GM23338 (cell line): ENCODE results near the gene LPCAT3. TPM values are rescaled to one million over a fixed set of nuclear protein-coding genes. Genes with fewer than 3 reads are reported as not detected.

Source experiments
- ATAC-seq: fragments of 200-7000 bp; cut with Tn5 transposase; 3 replicates; pipeline ENCODE4 v1.9.1; 2020
- DNase-seq: peaks from one replicate; pipeline ENCODE4 v3.0.0-alpha.2; 2015; ENCODE audit warnings: low spot score
- H2AFZ ChIP-seq: fragments of 200-600 bp; sonication (generic); 2 replicates; pipeline ENCODE4 v1.8.0; 2016; ENCODE audit warnings: antibody characterized with exemption, mild to moderate bottlenecking, moderate library complexity
- H3F3A ChIP-seq: fragments of 200-600 bp; sonication (generic); replicated peaks from 2 replicates; pipeline ENCODE4 v1.8.0; 2017; ENCODE audit warnings: antibody characterized with exemption, mixed run types, low read depth
- H3K27ac ChIP-seq: fragments of 200-600 bp; sonication (generic); 2 replicates; pipeline ENCODE4 v1.6.1; 2016; ENCODE audit warnings: low read depth
- H3K27me3 ChIP-seq: fragments of 200-600 bp; sonication (generic); 2 replicates; pipeline ENCODE4 v1.8.0; 2016; ENCODE audit warnings: mild to moderate bottlenecking, mixed run types, moderate library complexity; ENCODE audit not compliant: insufficient read depth
- H3K36me3 ChIP-seq: fragments of 200-600 bp; sonication (generic); 2 replicates; pipeline ENCODE4 v1.8.0; 2016; ENCODE audit warnings: mild to moderate bottlenecking; ENCODE audit not compliant: insufficient read depth
- H3K4me1 ChIP-seq: fragments of 200-600 bp; sonication (generic); 2 replicates; pipeline ENCODE4 v1.8.0; 2016; ENCODE audit warnings: mild to moderate bottlenecking, moderate library complexity; ENCODE audit not compliant: insufficient read depth
- H3K4me2 ChIP-seq: fragments of 200-600 bp; sonication (generic); 2 replicates; pipeline ENCODE4 v1.7.1; 2017; ENCODE audit warnings: mixed run types
- H3K4me3 ChIP-seq: fragments of 200-600 bp; sonication (generic); 2 replicates; pipeline ENCODE4 v1.6.1; 2016; ENCODE audit warnings: mixed run types
- H3K79me2 ChIP-seq: fragments of 200-600 bp; sonication (generic); replicated peaks from 2 replicates; pipeline ENCODE4 v1.8.0; 2017; ENCODE audit warnings: mild to moderate bottlenecking; ENCODE audit not compliant: insufficient read depth
- H3K9me2 ChIP-seq: fragments of 200-600 bp; sonication (generic); 2 replicates; pipeline ENCODE4 v1.8.0; 2017; ENCODE audit not compliant: insufficient read depth
- H4K20me1 ChIP-seq: fragments of 200-600 bp; sonication (generic); replicated peaks from 2 replicates; pipeline ENCODE4 v1.8.0; 2017; ENCODE audit warnings: mild to moderate bottlenecking; ENCODE audit not compliant: insufficient read depth
- H3K27ac Mint-ChIP-seq: 2 replicates; pipeline ENCODE4 v1.8.0; 2020; ENCODE audit warnings: inconsistent platforms, mild to moderate bottlenecking, moderate library complexity, mixed read lengths
- H3K27me3 Mint-ChIP-seq: 3 replicates; pipeline ENCODE4 v1.8.0; 2022; ENCODE audit warnings: low read depth, mild to moderate bottlenecking, moderate library complexity, mixed read lengths, inconsistent platforms; ENCODE audit not compliant: insufficient read depth, poor library complexity
- H3K36me3 Mint-ChIP-seq: 3 replicates; pipeline ENCODE4 v1.8.0; 2021; ENCODE audit warnings: low read depth, mild to moderate bottlenecking, inconsistent platforms, moderate library complexity, mixed read lengths
- H3K4me1 Mint-ChIP-seq: 3 replicates; pipeline ENCODE4 v1.8.0; 2020; ENCODE audit warnings: mild to moderate bottlenecking, inconsistent platforms, mixed read lengths
- H3K4me3 Mint-ChIP-seq: 3 replicates; pipeline ENCODE4 v1.8.0; 2021; ENCODE audit warnings: moderate library complexity, mild to moderate bottlenecking, inconsistent platforms, mixed read lengths
- H3K9me3 Mint-ChIP-seq: 3 replicates; pipeline ENCODE4 v1.8.0; 2020; ENCODE audit warnings: moderate library complexity, mild to moderate bottlenecking, inconsistent platforms, mixed read lengths
- CTCF ChIP-seq, 2 experiments: fragments of 200-600 bp in 1 of 2; sonication (generic) in 1 of 2; conservative IDR thresholded peaks; 2 replicates each; pipeline versions ENCODE4 v1.5.1 to v1.6.1; 2016 to 2017; ENCODE audit warnings: antibody characterized with exemption in 2 of 2, low read depth in 2 of 2, mild to moderate bottlenecking in 2 of 2, moderate library complexity in 1 of 2
- STAT1 ChIP-seq: IDR thresholded peaks from one replicate; pipeline ENCODE4 v1.6.1; 2016; ENCODE audit warnings: antibody characterized with exemption; ENCODE audit not compliant: unreplicated experiment
- ZNF114 ChIP-seq: fragments of 250-450 bp; sonication (Bioruptor Pico); IDR thresholded peaks from 2 replicates; pipeline ENCODE4 v1.5.0; 2020; ENCODE audit warnings: mild to moderate bottlenecking, moderate library complexity
- ZNF462 ChIP-seq: fragments of 250-450 bp; sonication (Bioruptor Pico); IDR thresholded peaks from 2 replicates; pipeline ENCODE4 v1.5.0; 2020; ENCODE audit warnings: mild to moderate bottlenecking, moderate library complexity
- polyA plus RNA-seq: library from polyadenylated mRNA; unstranded; fragments of >200 nt; fragmentation: Nextera tagmentation; extraction: Ambion mirVana; gene quantifications from 2 replicates; pipeline ENCODE4 v1.2.1, GENCODE V29; 2016
- total RNA-seq: library from RNA; depleted of rRNA; stranded (reverse); fragments of >200 nt; shearing (Covaris generic); gene quantifications from 2 replicates; pipeline ENCODE4 v1.2.3, GENCODE V29; 2014
- TF ChIP-seq, protein P1 (sequence below): IDR thresholded peaks from 2 replicates; pipeline ENCODE4 v1.6.1; 2016; ENCODE audit warnings: antibody characterized with exemption

The LPCAT3 gene
- total and polyA plus RNA-seq, 2 experiments from 2014 or later, result 21.4 to 51.5 TPM

DNA sequence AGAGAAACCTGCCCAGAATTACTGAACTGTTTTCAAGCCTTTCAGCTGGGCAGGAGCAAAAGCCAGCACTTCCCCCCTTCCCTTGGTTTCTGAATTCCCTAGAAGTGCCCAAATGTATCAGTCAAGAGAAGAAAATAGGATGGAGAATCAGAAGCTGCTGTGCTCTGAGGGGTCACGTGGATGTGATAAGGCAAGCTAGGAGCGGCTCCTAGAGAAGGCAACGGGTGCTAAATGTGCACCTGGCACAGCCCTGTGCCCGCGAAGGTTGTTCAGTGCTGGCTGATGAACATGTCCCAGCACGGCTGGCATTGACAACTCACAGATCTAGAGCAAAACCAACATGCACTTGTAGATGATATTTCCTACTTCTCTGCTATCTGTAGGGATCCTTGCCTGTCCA, 39.3 kb downstream of the LPCAT3 start (continued):
- TF ChIP-seq ZNF462 (CRISPR knock-in tag) (no peak), STAT1 (no peak), CTCF (conservative IDR thresholded peaks at IDR 0.05; ENCODE audit: low read depth in 2 of 2) (no peak), ZNF114 (no peak)
- TF ChIP-seq, protein P1, sequence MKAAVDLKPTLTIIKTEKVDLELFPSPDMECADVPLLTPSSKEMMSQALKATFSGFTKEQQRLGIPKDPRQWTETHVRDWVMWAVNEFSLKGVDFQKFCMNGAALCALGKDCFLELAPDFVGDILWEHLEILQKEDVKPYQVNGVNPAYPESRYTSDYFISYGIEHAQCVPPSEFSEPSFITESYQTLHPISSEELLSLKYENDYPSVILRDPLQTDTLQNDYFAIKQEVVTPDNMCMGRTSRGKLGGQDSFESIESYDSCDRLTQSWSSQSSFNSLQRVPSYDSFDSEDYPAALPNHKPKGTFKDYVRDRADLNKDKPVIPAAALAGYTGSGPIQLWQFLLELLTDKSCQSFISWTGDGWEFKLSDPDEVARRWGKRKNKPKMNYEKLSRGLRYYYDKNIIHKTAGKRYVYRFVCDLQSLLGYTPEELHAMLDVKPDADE, result no peak

DNA sequence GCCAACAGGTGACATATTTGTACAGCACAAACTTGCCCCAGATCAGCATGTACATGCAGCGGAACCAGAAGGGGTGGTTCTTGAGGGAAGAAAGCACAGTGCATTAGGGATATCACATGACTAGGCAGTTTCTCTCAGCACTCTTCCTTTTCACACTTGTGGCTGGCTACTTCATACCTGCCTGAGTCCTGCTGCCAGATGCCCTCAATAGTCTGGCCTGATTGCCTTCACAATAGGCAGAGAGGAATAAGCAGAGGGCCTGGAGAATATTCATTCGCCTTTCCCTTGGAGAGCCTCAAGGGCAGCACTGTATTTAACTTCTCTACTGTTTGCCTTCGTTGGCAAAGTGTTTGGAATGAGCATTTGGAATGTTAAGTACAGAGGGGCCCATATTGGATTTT, 39.7 kb downstream of the LPCAT3 start:
- Mint-ChIP-seq H3K27ac (peak overlapping the region; percentile 64; the same call in 1 of the 2 replicates), H3K4me1 (peaks cover 25% of the 10 kb centered on the region), H3K36me3 (peaks cover 82% of the 10 kb centered on the region), H3K9me3 (no peaks in the 10 kb centered on the region), H3K4me3 (no peak overlapping the region), H3K27me3 (peaks cover 9% of the 10 kb centered on the region)
- peaks cover 34% of the 10 kb centered on the region for H3F3A ChIP-seq
- H4K20me1 ChIP-seq, result peaks cover 17% of the 10 kb centered on the region
- ATAC-seq, result no peak
- no peaks in the 10 kb centered on the region; the same call in 1 of the 2 replicates for H3K4me1 ChIP-seq
- no peak overlapping the region for H2AFZ ChIP-seq
- no peak for DNase-seq
- no peaks in the 10 kb centered on the region for H3K27me3 ChIP-seq
- peaks cover 30% of the 10 kb centered on the region for H3K36me3 ChIP-seq
- H3K9me2 ChIP-seq, result no peaks in the 10 kb centered on the region
- no peaks in the 10 kb centered on the region for H3K79me2 ChIP-seq
- peak overlapping the region; percentile 80 for H3K27ac ChIP-seq
- TF ChIP-seq CTCF (conservative IDR thresholded peaks at IDR 0.05; ENCODE audit: low read depth in 2 of 2), result no peak
- no peak overlapping the region for H3K4me2 ChIP-seq
- no peak overlapping the region for H3K4me3 ChIP-seq
